ENCODE data around the gene ARHGAP6. TPM values are rescaled to one million over a fixed set of nuclear protein-coding genes. Genes with fewer than 3 reads are reported as not detected.

ARHGAP6 gene
- total and polyA plus RNA-seq, 9 of the 15 experiments (the other 6 are each of a cell fraction or from before 2014, with no cell fraction given): 12.5 to 63.6 (median 41.8) TPM

GRCh38 chrX:11648705-11649519 is 16.8 kb downstream of the ARHGAP6 start:
- Histone ChIP-seq H3K4me1 (replicated peaks in 1 of 2; ENCODE audit: control insufficient read depth in 2 of 2, insufficient read depth in 2 of 2, low read length in 2 of 2) (no peaks in the 10 kb centered on the region), H3K79me2 (ENCODE audit: control insufficient read depth, insufficient read depth, low read length) (no peaks in the 10 kb centered on the region), H3K9me3 (replicated peaks; ENCODE audit: control insufficient read depth, insufficient read depth, low read depth, low read length) (no peaks in the 10 kb centered on the region), H3K4me3 (no peak overlapping the region), H3K9me1 (ENCODE audit: control insufficient read depth, insufficient read depth, low read length) (no peaks in the 10 kb centered on the region), H4K20me1 (replicated peaks; ENCODE audit: control insufficient read depth, insufficient read depth, low read length) (no peaks in the 10 kb centered on the region), H3K9ac (ENCODE audit: insufficient read depth in 1 of 2, low read depth in 2 of 2, low read length in 2 of 2) (no peak overlapping the region), H2AFZ (ENCODE audit: low read depth, low read length) (no peak overlapping the region), H3K27ac (ENCODE audit: extremely low read depth, low read depth, low read length) (no peak overlapping the region), H3K36me3 (ENCODE audit: control insufficient read depth, insufficient read depth, low read length) (no peaks in the 10 kb centered on the region), H3K27me3 (ENCODE audit: control insufficient read depth in 2 of 2, insufficient read depth in 2 of 2, low read length in 2 of 2) (no peaks in the 10 kb centered on the region), H3K4me2 (ENCODE audit: insufficient read depth, low read length) (no peak overlapping the region)
- 0% methylated on average over 5 of the region's 5 CpGs for WGBS (ENCODE audit: insufficient coverage, low coverage, missing lambda C conversion rate)
- no peak for ATAC-seq
- TF ChIP-seq CHAMP1 (IDR thresholded peaks at IDR 0.05) (no peak), U2AF2 (optimal IDR thresholded peaks at IDR 0.05; ENCODE audit: low read depth, low read length) (no peak), RBBP5 (IDR thresholded peaks at IDR 0.05; ENCODE audit: borderline replicate concordance, insufficient read depth, low read length, poor library complexity, severe bottlenecking) (no peak), ATF1 (CRISPR knock-in tag; IDR thresholded peaks at IDR 0.05) (no peak), ATF1 (tag; IDR thresholded peaks at IDR 0.05) (no peak), ZMIZ1 (IDR thresholded peaks at IDR 0.05; ENCODE audit: low read depth in 2 of 2, low read length in 2 of 2) (no peak), SIRT6 (IDR thresholded peaks at IDR 0.05; ENCODE audit: low read depth, low read length) (no peak), TAF15 (IDR thresholded peaks at IDR 0.05; ENCODE audit: low read depth, low read length) (no peak)
- in situ Hi-C loops (cut with MboI): no loop called here
- DNase-seq (ENCODE audit: extremely low read depth in 1 of 4, low spot score in 3 of 4): no peak
- no TSS peak for BruUV-seq (replicated peaks)
- intact Hi-C loops (cut with micrococcal nuclease): no loop called here
- CTCF ChIA-PET (ENCODE audit: low intra/inter-chr PET ratio): no interaction called here
- POLR2A ChIA-PET: interaction anchor here (0.7 kb wide), 1 partner anchor 177 kb away, joined by 3 read pairs; no protein-coding TSS in a partner anchor
- FAIRE-seq: no peak
